HFF-Myc (cell line): ENCODE measurements around the gene CACNB1.

Experiments used
- DNase-seq: peaks from one replicate; pipeline ENCODE4 v3.0.0-alpha.2; 2011; ENCODE audit warnings: low read depth; ENCODE audit errors: extremely low read depth
- H3K4me3 ChIP-seq: replicated peaks from 2 replicates; pipeline ENCODE4 v1.5.1; 2011; ENCODE audit warnings: low read depth, mild to moderate bottlenecking, control low read depth, low read length
- TF ChIP-seq, protein P1 (sequence below): IDR thresholded peaks from 2 replicates; pipeline ENCODE4 v1.5.1; 2012; ENCODE audit warnings: mild to moderate bottlenecking, low read depth, low read length, control low read depth; ENCODE audit errors: missing control alignments

CACNB1 gene

GRCh38 chr17:39145143-39145542 lies 52.3 kb downstream of the CACNB1 start:
- no peak for DNase-seq
- TF ChIP-seq, protein P1, sequence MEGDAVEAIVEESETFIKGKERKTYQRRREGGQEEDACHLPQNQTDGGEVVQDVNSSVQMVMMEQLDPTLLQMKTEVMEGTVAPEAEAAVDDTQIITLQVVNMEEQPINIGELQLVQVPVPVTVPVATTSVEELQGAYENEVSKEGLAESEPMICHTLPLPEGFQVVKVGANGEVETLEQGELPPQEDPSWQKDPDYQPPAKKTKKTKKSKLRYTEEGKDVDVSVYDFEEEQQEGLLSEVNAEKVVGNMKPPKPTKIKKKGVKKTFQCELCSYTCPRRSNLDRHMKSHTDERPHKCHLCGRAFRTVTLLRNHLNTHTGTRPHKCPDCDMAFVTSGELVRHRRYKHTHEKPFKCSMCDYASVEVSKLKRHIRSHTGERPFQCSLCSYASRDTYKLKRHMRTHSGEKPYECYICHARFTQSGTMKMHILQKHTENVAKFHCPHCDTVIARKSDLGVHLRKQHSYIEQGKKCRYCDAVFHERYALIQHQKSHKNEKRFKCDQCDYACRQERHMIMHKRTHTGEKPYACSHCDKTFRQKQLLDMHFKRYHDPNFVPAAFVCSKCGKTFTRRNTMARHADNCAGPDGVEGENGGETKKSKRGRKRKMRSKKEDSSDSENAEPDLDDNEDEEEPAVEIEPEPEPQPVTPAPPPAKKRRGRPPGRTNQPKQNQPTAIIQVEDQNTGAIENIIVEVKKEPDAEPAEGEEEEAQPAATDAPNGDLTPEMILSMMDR = no peak
- no peak overlapping the region for H3K4me3 ChIP-seq

- DNase-seq = peak; percentile 70
- TF ChIP-seq, protein P1 = no peak
- no peak overlapping the region for H3K4me3 ChIP-seq
These were observed 53.0 kb downstream of the CACNB1 start for GRCh38 chr17:39144416-39144840.

DNA sequence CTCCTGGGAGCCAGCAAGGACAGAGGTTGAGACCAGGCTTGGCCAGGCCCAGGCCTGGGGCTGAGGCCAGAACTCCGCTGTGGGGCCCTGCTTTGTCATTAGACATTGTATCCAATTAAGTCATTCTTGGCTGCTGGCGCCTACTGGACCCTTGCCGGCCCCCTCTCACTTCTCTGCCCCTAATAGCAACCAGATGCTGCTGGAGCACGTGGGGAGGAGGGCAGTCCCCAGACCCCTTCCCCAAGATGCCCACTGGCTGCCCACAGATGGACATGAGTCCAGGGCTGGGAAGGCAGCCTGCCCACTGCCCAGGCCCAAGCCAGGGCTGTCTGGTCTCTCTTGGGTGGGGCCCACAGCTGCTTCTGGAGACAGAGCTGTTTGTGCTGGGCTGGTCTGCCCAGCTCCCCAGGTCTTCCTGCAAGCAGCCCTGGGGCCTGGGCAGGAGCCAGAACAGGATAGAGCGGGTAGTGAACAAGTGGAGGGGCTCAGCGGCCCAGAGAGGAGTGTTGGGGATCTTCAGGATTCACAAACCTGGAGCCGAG lies 53.8 kb downstream of the CACNB1 start:
- no peak for DNase-seq
- no peak overlapping the region for H3K4me3 ChIP-seq
- TF ChIP-seq, protein P1 = no peak

DNA sequence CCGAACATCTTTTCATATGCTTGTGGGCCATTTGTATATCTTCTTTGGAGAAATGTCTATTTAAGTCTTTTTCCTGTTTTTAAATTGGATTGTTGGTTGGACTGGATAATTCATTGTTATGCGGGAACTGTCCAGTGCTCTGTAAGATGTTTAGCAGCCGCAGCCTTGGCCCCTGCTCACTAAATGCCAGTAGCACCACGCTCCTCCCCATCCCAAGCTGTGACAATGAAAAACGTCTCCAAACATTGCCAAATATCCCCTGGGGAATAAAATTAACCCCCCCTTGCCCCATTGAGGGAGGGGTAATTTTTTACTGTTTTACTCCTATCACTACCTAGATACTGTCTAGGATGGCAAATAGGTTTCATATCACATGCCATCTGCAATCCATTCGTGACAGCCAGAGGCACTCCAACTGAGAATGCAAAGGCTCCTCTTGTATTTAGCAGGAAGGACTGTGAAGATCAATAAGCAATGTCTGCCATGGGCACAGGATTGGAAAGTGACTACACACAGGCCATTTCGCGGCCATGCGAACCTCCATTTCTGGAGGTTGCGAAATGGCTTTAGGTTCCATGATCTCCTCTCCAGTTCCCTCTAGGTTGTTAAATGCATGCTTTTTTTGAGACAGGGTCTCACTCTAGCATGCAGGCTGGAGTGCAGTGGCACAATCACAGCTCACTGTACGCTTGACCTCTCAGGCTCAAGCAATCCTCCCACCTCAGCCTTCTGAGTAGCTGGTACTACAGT lies 55.4 kb downstream of the CACNB1 start:
- no peak for DNase-seq
- no peak overlapping the region for H3K4me3 ChIP-seq
- TF ChIP-seq, protein P1 = no peak

- H3K4me3 ChIP-seq = no peak overlapping the region
- TF ChIP-seq, protein P1 = no peak
- DNase-seq = no peak
These were observed 56.2 kb downstream of the CACNB1 start for GRCh38 chr17:39141294-39141693.

DNA sequence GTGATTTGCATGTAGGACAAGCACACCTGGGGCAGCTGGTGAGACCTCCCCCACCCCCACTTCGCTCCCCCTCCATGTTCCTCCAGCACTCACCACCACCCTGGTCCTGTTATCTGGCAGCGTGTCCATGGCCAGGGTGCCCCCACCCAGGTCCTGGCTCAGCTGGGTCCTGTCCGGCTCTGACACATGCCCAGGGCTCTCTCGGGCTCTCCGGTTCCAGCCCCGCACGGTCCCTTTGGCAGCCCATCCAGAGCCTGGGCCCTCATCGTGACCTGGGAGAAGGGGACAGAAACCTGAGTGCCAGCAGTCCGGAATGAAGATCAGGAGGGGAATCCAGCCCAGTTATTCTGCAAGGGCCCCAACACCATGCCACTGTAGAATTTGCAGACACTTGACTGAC lies 57.9 kb downstream of the CACNB1 start:
- no peak overlapping the region for H3K4me3 ChIP-seq
- DNase-seq = no peak
- TF ChIP-seq, protein P1 = no peak

DNA sequence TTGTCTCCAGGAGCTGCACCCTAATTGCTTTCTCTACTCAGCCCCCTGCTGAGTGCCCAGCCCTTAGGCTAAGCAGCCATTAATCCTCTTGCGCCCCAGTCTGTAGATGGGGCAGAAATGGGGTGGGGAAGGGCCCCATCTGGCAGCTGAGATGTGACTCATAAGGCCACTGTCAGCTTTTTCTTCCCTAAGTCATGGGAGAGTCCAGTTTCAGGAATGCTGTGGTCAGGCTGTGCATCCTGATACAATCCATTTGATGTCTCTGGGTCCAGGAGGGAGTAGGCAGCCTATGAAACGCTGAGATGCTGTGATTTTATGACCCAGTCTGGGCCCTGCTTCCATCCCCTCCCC lies 58.3 kb downstream of the CACNB1 start:
- no peak overlapping the region for H3K4me3 ChIP-seq
- peak; percentile 88 for DNase-seq
- TF ChIP-seq, protein P1 = no peak
